ENCODE measurements around the gene ERCC2. TPM values are rescaled to one million over a fixed set of nuclear protein-coding genes. Genes with fewer than 3 reads are reported as not detected.

The ERCC2 gene
- total and polyA plus RNA-seq, 5 donors: 9.6 to 15.7 (median 11.5) TPM

GRCh38 chr19:45368127-45368526, 2.2 kb downstream of the ERCC2 start:
- Histone ChIP-seq H3K27ac (ENCODE audit: low read length) (no peak overlapping the region), H3K27me3 (ENCODE audit: control insufficient read depth, insufficient read depth) (no peaks in the 10 kb centered on the region), H3K9me3 (ENCODE audit: control insufficient read depth, low read length) (no peaks in the 10 kb centered on the region), H3K4me1 (ENCODE audit: control insufficient read depth, insufficient read depth, low read length) (no peaks in the 10 kb centered on the region), H3K4me3 (ENCODE audit: low read length) (no peak overlapping the region)
- no peak for ATAC-seq
- WGBS: 94% methylated on average over 4 of the region's 4 CpGs
- no peak for DNase-seq
- intact Hi-C loops (cut with DNase I): no loop called here

GRCh38 chr19:45364696-45365095, 5.7 kb downstream of the ERCC2 start:
- Histone ChIP-seq H3K27me3 (ENCODE audit: control insufficient read depth, insufficient read depth) (no peaks in the 10 kb centered on the region), H3K27ac (ENCODE audit: low read length) (no peak overlapping the region), H3K4me1 (ENCODE audit: control insufficient read depth, insufficient read depth, low read length) (no peaks in the 10 kb centered on the region), H3K9me3 (ENCODE audit: control insufficient read depth, low read length) (no peaks in the 10 kb centered on the region), H3K4me3 (ENCODE audit: low read length) (no peak overlapping the region)
- no peak for DNase-seq
- intact Hi-C loops (cut with DNase I): no loop called here
- 91% methylated on average over 12 of the region's 12 CpGs for WGBS
- ATAC-seq: no peak

DNA sequence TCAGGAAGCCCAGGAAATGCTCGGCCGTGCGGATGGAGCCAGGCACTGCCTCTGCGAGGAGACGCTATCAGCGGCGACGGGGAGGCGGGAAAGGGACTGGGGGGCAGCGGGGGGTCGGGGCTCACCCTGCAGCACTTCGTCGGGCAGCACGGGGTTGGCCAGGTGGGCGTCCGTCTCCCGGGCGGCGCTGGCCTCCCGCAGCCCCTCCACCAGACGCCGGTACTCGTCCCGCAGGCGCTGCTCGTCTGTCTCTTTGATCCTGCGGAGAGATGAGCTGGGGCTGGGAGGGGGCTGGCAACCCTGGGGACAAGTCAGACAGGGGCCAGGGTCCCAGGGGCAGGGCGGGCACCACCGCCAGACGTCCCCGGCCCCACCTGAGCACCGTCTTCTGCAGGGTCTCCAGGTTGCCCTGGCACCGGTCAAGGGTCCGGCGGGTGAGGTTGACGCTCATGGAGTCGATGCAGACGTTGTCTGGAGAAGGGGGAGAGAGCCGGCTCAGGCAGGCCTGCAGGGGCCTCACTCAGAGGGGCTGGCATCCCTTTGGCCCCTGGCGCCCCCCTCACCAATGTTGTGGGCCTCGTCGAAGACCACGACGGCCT, 6.4 kb downstream of the ERCC2 start:
- Histone ChIP-seq H3K27me3 (ENCODE audit: control insufficient read depth, insufficient read depth) (no peaks in the 10 kb centered on the region), H3K9me3 (ENCODE audit: control insufficient read depth, low read length) (no peaks in the 10 kb centered on the region), H3K4me3 (ENCODE audit: low read length) (no peak overlapping the region), H3K27ac (ENCODE audit: low read length) (no peak overlapping the region), H3K4me1 (ENCODE audit: control insufficient read depth, insufficient read depth, low read length) (no peaks in the 10 kb centered on the region)
- peak in 1 of 2 donors; percentile 17 for ATAC-seq
- DNase-seq: no peak
- intact Hi-C loops (cut with DNase I): no loop called here
- 90% methylated on average over 44 of the region's 44 CpGs for WGBS

DNA sequence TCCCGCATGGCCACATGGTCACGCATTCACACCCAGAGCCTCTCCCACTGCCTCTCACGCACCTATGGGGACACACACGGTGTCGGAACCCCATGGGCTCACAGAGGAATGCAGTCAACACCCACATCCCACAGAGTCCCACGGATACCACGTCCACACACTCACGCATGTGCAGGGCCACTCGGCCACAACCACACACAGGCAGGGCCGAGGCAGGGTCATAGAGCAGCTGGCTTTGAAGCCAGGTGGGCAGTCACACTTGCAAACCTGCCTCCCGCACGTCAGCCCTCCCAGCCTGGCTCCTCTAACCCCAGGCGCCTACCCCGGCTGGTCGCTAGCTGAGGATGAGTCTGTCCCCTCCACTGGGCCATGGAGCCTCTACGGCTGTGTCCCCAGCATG, 8.1 kb downstream of the ERCC2 start:
- H3K9me3 ChIP-seq (ENCODE audit: control insufficient read depth, low read length): no peaks in the 10 kb centered on the region
- H3K27ac ChIP-seq (ENCODE audit: low read length): no peak overlapping the region
- DNase-seq (no peak), ATAC-seq (no peak)
- no peaks in the 10 kb centered on the region for H3K27me3 ChIP-seq (ENCODE audit: control insufficient read depth, insufficient read depth)
- no peak overlapping the region for H3K4me3 ChIP-seq (ENCODE audit: low read length)
- intact Hi-C loops (cut with DNase I): no loop called here
- H3K4me1 ChIP-seq (ENCODE audit: control insufficient read depth, insufficient read depth, low read length): no peaks in the 10 kb centered on the region
- WGBS: 93% methylated on average over 16 of the region's 16 CpGs

GRCh38 chr19:45361608-45362007, 8.8 kb downstream of the ERCC2 start:
- intact Hi-C loops (cut with DNase I): no loop called here
- 90% methylated on average over 14 of the region's 14 CpGs for WGBS
- no peaks in the 10 kb centered on the region for H3K4me1 ChIP-seq (ENCODE audit: control insufficient read depth, insufficient read depth, low read length)
- H3K4me3 ChIP-seq (ENCODE audit: low read length): no peak overlapping the region
- H3K27me3 ChIP-seq (ENCODE audit: control insufficient read depth, insufficient read depth): no peaks in the 10 kb centered on the region
- no peaks in the 10 kb centered on the region for H3K9me3 ChIP-seq (ENCODE audit: control insufficient read depth, low read length)
- ATAC-seq (no peak), DNase-seq (no peak)
- no peak overlapping the region for H3K27ac ChIP-seq (ENCODE audit: low read length)

- intact Hi-C loops (cut with DNase I): no loop called here
- DNase-seq (no peak), ATAC-seq (no peak)
- Histone ChIP-seq H3K27me3 (ENCODE audit: control insufficient read depth, insufficient read depth) (no peaks in the 10 kb centered on the region), H3K27ac (ENCODE audit: low read length) (no peak overlapping the region), H3K4me1 (ENCODE audit: control insufficient read depth, insufficient read depth, low read length) (no peaks in the 10 kb centered on the region), H3K9me3 (ENCODE audit: control insufficient read depth, low read length) (no peaks in the 10 kb centered on the region), H3K4me3 (ENCODE audit: low read length) (no peak overlapping the region)
- WGBS: 92% methylated on average over 12 of the region's 12 CpGs
These were observed 12.1 kb downstream of the ERCC2 start for GRCh38 chr19:45358213-45358792.

DNA sequence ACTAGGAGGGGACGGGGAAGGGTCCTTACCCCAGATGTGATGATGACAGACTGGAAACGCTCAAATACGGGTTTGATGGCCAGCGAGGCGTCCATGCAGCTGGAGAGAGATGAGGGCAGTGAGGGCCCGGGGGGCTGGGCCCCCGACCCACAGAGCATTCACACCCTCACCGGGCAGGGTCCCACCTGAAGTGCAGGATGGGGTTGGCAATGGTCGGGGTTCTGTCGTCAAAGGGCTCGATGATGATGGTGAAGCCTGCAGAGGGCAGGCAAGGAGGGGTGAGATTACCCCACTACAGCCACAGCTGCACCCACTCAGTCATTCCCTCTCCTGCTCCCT, 13.0 kb downstream of the ERCC2 start:
- H3K9me3 ChIP-seq (ENCODE audit: control insufficient read depth, low read length): no peaks in the 10 kb centered on the region
- no peak overlapping the region for H3K27ac ChIP-seq (ENCODE audit: low read length)
- DNase-seq: no peak
- intact Hi-C loops (cut with DNase I): no loop called here
- ATAC-seq: no peak
- no peaks in the 10 kb centered on the region for H3K4me1 ChIP-seq (ENCODE audit: control insufficient read depth, insufficient read depth, low read length)
- WGBS: 92% methylated on average over 11 of the region's 11 CpGs
- no peak overlapping the region for H3K4me3 ChIP-seq (ENCODE audit: low read length)
- H3K27me3 ChIP-seq (ENCODE audit: control insufficient read depth, insufficient read depth): no peaks in the 10 kb centered on the region

DNA sequence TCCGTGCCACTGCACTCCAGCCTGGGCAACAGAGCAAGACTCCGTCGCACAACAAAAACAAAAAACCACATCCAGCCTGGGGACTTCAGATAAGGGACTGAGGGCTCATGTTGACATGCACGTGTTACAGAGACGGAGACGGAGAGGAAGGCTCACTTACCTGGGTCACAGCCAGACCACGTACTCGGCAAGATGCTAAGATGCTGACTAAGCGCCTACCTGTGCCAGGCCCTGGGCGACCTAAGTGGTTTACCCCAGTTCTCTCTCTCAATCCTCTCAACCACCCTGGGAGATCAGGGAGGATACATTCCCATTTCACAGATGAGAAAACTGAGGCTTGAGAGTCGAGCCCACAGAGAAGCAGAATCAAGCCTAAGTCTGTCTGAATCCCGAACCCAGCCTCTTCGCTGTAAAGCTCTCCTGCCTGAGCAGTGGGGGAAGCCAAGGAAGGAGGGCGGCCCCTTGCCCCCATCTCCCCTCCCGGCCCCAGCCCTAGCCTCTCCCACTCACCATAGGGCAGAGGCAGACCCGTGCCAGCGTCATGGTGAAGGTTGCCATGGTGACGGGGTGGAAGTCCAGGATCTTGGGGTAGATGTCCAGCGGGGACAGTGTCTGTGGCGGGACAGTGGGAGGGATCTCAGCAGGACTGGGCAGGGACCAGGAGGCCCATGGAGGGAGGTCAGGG, 13.5 kb downstream of the ERCC2 start:
- DNase-seq (no peak), ATAC-seq (no peak)
- no peaks in the 10 kb centered on the region for H3K9me3 ChIP-seq (ENCODE audit: control insufficient read depth, low read length)
- intact Hi-C loops (cut with DNase I): no loop called here
- H3K27ac ChIP-seq (ENCODE audit: low read length): no peak overlapping the region
- H3K27me3 ChIP-seq (ENCODE audit: control insufficient read depth, insufficient read depth): no peaks in the 10 kb centered on the region
- 91% methylated on average over 20 of the region's 20 CpGs for WGBS
- no peak overlapping the region for H3K4me3 ChIP-seq (ENCODE audit: low read length)
- H3K4me1 ChIP-seq (ENCODE audit: control insufficient read depth, insufficient read depth, low read length): no peaks in the 10 kb centered on the region

GRCh38 chr19:45355910-45356309, 14.5 kb downstream of the ERCC2 start:
- DNase-seq (no peak), ATAC-seq (no peak)
- WGBS: 98% methylated on average over 9 of the region's 9 CpGs
- H3K27ac ChIP-seq (ENCODE audit: low read length): no peak overlapping the region
- no peaks in the 10 kb centered on the region for H3K4me1 ChIP-seq (ENCODE audit: control insufficient read depth, insufficient read depth, low read length)
- intact Hi-C loops (cut with DNase I): no loop called here
- no peak overlapping the region for H3K4me3 ChIP-seq (ENCODE audit: low read length)
- no peaks in the 10 kb centered on the region for H3K27me3 ChIP-seq (ENCODE audit: control insufficient read depth, insufficient read depth)
- no peaks in the 10 kb centered on the region for H3K9me3 ChIP-seq (ENCODE audit: control insufficient read depth, low read length)

GRCh38 chr19:45355402-45355801, 15.0 kb downstream of the ERCC2 start:
- no peaks in the 10 kb centered on the region for H3K27me3 ChIP-seq (ENCODE audit: control insufficient read depth, insufficient read depth)
- 96% methylated on average over 9 of the region's 9 CpGs for WGBS
- no peaks in the 10 kb centered on the region for H3K4me1 ChIP-seq (ENCODE audit: control insufficient read depth, insufficient read depth, low read length)
- no peaks in the 10 kb centered on the region for H3K9me3 ChIP-seq (ENCODE audit: control insufficient read depth, low read length)
- intact Hi-C loops (cut with DNase I): no loop called here
- no peak for ATAC-seq
- no peak for DNase-seq
- no peak overlapping the region for H3K27ac ChIP-seq (ENCODE audit: low read length)
- H3K4me3 ChIP-seq (ENCODE audit: low read length): no peak overlapping the region

DNA sequence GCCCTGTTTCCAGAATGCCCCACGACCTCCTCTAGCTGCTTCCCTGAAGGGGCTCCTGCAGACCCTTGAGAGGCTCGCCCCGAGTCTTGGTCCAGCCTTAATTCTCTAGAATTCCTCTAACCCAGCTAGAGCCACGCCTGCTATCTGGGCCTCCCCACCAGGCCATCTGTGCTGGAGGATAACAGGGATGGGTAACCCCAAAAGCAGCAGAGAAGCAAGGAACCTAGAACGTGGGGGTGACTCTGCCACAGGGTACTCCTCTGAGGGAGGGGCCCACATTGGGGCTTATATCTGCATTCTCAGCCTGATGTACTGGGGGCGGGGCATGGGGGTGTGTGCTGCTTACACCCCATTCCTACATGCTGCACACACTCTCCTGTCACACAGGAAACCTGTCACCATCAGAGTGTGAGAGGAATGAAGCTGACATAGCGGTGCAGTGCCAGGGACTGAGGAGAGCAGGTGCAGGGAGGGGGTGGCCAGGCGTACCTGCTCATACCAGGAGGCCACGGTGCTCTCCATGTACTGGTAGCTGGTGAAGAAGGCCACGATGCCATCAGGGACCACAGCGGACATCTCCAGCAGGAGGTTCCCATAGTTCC, 16.0 kb downstream of the ERCC2 start:
- Histone ChIP-seq H3K4me1 (ENCODE audit: control insufficient read depth, insufficient read depth, low read length) (no peaks in the 10 kb centered on the region), H3K9me3 (ENCODE audit: control insufficient read depth, low read length) (no peaks in the 10 kb centered on the region), H3K27ac (ENCODE audit: low read length) (no peak overlapping the region), H3K27me3 (ENCODE audit: control insufficient read depth, insufficient read depth) (no peaks in the 10 kb centered on the region), H3K4me3 (ENCODE audit: low read length) (no peak overlapping the region)
- 94% methylated on average over 11 of the region's 11 CpGs for whole genome bisulfite sequencing
- DNase-seq (no peak), ATAC-seq (no peak)
- intact Hi-C loops (cut with DNase I): no loop called here
